HG02884 (cell line): Measurements from ENCODE around the gene LYZL1.
A peak's percentile ranks its signal among the peaks of the same experiment; 100 is the strongest.
"Not testable (repeated sequence)": the region's sequence is repeated elsewhere in the genome, so short reads cannot be mapped to it uniquely, and the experiment has no call there.

Experiments used
- ATAC-seq: cut with Tn5 transposase; IDR thresholded peaks from one replicate; pipeline ENCODE4 v1.9.1; 2021; ENCODE audit warnings: mild to moderate bottlenecking, moderate library complexity; ENCODE audit not compliant: unreplicated experiment

Gene LYZL1

GRCh38 chr10:29259498-29259897 lies 29.4 kb upstream of the LYZL1 start:
- no peak for ATAC-seq

DNA sequence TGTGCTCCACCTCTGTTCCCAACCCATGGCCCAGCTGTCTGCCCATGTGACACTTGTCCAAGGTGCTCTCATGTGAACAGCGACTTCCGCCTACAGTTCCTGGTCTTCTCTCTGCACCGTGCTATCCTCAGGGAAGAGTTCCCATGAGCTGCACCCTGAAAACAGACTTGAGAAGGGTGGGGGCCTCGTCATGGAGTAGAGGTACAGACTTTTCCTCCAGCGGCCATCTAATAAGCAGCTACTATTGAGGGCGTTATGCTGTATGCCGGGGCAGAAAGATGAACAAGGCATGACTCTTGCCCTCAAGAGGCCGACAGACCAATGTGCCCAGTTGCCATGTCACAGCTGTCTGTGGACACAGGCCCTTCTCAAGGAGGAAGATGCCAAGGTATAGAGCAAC lies 25.4 kb upstream of the LYZL1 start:
- ATAC-seq: no peak

GRCh38 chr10:29265210-29265768 lies 23.6 kb upstream of the LYZL1 start:
- ATAC-seq: no peak

DNA sequence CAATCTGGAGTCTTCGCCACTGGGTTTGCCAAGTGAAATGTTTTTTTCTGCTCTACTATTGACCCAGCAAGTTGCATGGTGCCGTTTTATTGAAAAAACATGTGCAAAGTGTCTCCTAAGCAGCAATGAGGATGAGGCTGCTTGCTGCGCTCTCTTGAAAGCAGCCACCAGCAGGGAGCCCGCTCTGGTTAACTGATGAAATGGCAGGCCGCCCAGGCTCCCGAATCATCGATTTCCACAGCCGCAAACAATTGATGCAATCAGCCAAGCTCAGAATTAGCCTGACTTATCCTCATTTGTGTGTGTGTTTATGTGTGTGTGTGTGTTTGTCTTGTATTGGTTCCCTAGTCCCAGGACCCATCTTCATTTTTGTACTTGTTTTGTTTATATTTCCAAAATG lies 22.2 kb upstream of the LYZL1 start:
- no peak for ATAC-seq

GRCh38 chr10:29268011-29268410 lies 20.9 kb upstream of the LYZL1 start:
- ATAC-seq: no peak

GRCh38 chr10:29269486-29269885 lies 19.4 kb upstream of the LYZL1 start:
- no peak for ATAC-seq

- no peak for ATAC-seq
Observed at GRCh38 chr10:29270883-29271282, 18.0 kb upstream of the LYZL1 start.

- no peak for ATAC-seq
Observed at GRCh38 chr10:29271877-29272276, 17.0 kb upstream of the LYZL1 start.

DNA sequence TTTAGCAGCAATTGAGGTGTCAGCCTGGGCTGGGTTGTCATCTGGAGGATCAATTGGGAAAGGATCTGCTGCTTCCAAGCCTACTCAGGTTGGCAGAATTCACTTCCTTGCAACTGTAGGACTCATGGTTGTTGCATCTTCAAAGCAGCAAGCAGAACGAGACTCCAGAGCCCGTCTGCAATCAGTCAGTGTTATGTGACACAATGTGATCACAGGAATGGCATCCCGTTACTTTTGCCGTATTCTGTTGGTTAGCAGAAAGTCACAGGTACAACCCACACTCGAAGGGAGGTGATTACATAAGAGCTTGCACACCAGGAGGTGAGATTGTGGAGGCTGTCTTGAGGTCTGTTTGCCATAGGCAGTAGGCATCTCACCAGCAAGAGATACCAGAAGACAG lies 15.4 kb upstream of the LYZL1 start:
- ATAC-seq: no peak

DNA sequence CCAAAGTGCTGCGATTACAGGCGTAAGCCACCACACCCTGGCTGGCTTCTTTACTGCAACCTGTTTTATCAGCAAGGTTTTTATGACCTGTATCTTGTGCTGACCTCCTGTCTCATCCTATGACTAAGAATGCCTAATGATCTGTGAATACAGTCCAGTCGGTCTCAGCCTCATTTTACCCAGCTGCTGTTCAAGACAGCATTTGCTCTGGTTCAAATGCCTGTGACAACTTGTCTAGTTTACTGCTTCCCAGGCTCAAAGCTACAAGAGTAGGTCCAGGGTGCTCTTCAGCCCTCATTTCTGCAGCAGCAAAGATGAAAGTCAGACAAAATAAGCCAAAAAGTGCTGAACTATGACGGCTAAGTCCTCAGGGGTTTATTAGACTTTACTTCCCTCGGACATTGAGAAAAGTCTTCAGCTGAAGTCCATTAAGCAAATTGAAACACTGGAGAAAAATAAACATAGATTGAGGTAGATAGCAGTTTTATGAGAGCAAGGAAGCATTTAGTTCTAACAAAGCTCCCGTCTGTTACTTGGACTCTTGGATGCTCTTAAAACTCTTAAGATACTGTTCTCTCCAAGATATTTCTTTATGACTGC lies 12.5 kb upstream of the LYZL1 start:
- no peak for ATAC-seq

DNA sequence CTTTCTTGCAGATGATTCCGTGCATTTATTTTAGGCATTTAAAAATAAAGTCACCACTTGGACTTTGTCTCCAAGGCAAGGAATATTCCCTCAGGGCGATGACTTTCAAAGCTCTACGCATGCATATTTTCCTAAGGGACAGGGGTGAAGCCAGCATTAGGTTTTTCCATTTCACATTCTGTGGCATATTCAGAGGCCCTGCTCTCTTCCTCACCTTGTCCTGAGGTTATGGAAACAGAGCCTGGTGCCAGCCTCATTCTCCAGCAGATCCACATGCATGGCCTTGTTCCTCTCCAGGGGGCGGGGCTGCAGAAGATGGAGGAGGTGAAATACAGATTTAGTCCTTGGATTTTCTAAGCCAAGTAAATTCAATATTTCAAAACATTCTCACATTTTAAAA lies 11.6 kb upstream of the LYZL1 start:
- no peak for ATAC-seq

GRCh38 chr10:29279779-29280487 lies 8.9 kb upstream of the LYZL1 start:
- no peak for ATAC-seq

DNA sequence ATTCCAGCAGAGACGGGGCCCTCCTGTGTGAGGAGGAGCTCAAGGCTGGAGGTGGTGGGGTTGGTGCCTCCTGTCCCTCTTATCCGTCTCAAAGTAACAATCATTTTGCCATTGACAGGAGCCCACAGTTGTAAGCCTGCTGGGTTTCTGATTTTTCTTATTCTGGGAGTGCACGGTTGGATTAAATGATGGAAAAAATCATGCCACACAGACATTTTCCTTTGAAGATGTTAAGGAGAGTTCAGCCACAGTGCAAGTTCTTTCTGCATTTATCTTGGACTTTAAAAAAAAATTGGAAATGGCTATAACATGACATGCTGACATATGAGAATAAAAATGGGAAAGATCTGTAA lies 8.4 kb upstream of the LYZL1 start:
- no peak for ATAC-seq

GRCh38 chr10:29285624-29286051 lies 3.2 kb upstream of the LYZL1 start:
- ATAC-seq: peak; percentile 82

DNA sequence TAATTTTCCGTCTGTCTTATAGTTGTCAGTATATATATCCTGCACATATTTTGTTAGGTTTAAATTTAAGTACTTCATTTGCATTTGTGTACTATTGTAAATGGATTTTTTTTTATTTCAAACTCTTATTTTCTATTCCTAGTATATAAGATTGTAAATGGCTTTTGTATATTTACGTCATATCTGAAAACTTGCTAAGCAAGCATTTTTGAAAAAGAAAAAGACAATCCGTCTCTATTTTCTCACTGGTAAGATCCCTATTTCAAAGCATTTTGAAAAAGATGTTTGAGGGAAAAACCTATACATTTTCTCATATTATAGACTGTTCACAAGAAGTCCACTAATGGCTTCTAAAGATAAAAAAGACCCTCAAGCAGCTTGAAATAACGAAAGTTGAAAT lies 1.2 kb upstream of the LYZL1 start:
- ATAC-seq: no peak

DNA sequence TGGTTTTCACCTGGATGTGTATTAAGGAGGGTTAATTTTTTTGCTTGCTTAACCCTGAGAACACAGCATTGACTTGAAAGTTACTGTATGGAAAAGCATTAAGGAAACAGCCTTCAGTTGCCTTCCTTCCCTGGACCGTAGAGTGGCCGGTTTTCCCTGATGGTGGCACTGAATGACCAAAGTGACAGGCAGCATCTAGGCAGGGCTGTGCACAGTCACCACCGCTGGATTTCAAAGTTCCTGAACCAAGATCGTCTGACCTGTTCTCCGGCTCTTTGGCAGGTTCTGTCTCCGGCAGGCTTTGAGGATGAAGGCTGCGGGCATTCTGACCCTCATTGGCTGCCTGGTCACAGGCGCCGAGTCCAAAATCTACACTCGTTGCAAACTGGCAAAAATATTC lies 2.7 kb downstream of the LYZL1 start:
- not testable (repeated sequence) for ATAC-seq

- not testable (repeated sequence) for ATAC-seq
Observed at GRCh38 chr10:29292406-29292805, 3.5 kb downstream of the LYZL1 start.

DNA sequence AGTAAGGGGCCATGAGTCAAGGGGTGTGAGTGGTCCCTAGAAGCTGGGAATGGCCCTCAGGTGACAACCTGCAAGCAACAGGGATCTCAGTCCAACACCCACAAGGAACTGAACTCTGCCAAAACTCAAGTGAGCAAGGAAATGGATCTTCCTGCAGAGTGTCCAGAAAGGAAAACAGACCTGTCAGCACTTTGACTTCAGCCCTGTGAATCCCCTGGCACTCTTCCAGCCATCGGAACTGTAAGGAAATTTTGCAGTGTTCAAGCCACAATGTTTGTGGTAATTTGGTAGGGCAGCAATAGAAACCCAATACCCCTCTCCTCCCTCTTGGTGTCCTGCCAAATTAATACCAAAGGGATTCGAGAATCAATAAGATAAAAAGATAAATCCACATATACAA lies 6.9 kb downstream of the LYZL1 start:
- no peak for ATAC-seq

DNA sequence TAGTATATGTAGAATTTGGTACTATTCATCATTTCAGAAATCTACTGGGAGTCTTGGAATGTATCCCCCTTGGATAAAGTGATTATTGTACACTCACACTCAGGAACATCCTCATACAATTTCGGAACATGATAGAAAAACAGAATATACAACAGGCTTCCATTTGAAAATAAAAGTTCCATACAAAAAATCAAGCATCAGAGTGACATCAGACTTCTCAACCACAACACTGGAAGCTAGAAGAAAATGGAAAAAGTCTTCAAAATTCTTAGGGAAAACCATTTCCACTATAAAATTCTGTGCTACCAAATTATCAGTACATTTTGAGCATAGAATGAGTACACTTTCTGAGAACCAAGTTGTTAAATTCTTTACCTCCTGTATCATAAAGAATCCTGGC lies 8.8 kb downstream of the LYZL1 start:
- ATAC-seq: no peak

DNA sequence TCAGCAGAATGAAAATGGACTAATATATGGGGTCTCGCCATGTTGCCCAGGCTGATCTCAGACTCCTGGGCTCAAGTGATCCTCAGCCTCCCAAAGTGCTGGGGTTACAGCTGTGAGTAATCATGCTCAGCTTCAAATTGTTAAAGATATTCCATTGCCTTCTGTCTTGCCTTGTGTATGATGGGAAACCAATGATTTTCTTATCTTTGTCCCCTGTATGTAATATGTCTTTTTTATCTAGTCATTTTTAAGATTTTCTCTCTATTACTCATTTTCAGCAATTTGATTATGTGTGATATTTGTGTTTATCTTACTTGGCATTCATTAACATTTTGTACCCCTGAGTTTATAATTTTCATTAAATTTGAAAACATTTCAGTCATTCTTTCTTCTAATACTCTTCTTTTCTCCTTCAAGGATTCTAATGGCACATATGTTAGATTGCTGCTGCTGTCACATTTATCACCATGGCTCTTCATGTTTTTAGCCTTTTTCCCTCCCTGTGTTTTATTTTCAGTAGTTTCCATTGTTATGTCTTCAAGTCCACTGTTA lies 12.6 kb downstream of the LYZL1 start:
- ATAC-seq: no peak

- ATAC-seq: no peak
Observed at GRCh38 chr10:29302499-29302898, 13.6 kb downstream of the LYZL1 start.

DNA sequence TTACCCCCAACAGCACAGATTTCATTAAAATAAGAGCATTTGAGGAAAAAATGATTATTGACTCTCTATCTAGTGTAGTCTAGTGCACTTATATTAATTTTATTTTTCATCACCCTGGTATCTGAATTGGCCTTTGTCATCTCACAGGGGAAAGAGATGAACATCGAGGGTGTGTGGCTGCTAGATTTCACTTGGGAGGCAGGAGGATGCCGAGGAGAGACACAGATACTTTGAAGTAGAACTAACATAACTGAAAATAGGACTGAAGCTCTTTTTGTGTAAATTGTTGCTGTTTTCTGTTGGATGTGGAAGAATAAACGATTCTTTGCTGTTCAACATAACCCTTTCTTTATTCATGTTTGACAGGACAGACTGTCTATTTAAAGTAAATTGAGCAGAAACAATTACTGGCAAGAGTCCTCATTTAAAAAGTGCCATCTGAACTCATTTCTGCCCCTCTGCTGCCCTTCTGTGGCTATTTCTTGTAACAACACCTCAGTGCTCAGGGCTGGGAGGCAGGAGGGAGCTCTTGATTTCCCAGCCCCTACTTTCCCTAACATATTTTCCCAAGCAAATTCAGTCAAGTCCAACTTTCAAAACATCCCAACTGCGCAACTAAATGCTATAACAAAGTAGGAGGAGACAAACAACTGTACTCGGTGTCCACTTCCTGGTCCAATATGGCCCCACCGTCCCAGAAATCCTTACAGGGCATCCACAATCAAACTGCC lies 15.6 kb downstream of the LYZL1 start:
- peak; percentile 63 for ATAC-seq
